KOPT-K1 (cell line): ENCODE measurements around the gene ACOXL.

Source experiments
- H3K27ac ChIP-seq: fragments of 200-600 bp; sonication (generic); 2 replicates; pipeline ENCODE4 v1.5.1; 2016; ENCODE audit warnings: antibody characterized with exemption, mild to moderate bottlenecking, low read depth, low read length; ENCODE audit not compliant: poor library complexity, severe bottlenecking
- H3K36me3 ChIP-seq: fragments of 200-600 bp; sonication (generic); 2 replicates; pipeline ENCODE4 v1.5.1; 2017; ENCODE audit warnings: antibody characterized with exemption, mild to moderate bottlenecking, low read length, moderate library complexity; ENCODE audit not compliant: insufficient read depth
- H3K9me3 ChIP-seq: fragments of 200-600 bp; sonication (generic); 2 replicates; pipeline ENCODE4 v1.5.1; 2017; ENCODE audit warnings: antibody characterized with exemption, low read length, mild to moderate bottlenecking; ENCODE audit not compliant: insufficient read depth, poor library complexity, severe bottlenecking

Gene ACOXL

DNA sequence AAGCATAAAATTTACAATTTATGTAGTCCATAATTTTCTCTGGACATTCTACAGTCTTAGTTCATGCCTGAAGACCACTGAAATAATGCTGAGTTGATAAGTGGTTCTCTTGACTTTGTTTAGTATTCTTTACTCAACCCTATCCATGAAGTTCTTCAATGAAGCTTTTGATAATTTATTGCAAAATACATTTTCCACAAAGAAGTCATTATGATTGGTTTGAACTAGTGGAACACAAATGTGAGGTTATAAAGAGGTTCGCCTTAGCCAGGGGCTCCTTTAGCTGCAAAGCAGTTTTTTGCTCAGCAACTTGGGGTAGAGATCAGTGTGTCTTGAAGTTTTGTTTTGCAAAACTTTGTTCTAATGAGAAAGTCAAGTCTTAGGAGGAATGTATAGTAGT, 394.2 kb downstream of the ACOXL start:
- Histone ChIP-seq H3K9me3 (no peaks in the 10 kb centered on the region), H3K36me3 (peaks cover 59% of the 10 kb centered on the region), H3K27ac (no peak overlapping the region)

DNA sequence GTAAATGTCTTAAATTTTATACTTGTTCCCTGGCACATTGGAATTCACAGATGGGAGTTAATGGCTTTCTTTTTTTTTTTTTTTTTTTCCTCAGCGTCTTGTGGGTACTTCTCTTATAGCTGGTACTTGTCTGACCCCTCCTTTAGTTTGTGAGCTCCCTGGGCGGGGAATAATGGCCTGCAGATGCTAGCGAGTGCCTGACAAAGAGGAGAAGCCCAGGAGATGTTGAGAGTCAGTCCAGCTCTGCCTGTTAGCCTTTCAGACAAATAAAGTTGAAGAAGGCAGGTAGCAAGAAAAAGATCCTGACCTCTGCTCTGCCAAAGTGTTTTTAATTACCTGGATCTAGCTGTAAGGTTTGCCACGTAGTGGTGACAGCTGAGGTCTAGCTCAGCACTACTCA, 395.0 kb downstream of the ACOXL start:
- Histone ChIP-seq H3K27ac (no peak overlapping the region), H3K9me3 (no peaks in the 10 kb centered on the region), H3K36me3 (peaks cover 64% of the 10 kb centered on the region)

DNA sequence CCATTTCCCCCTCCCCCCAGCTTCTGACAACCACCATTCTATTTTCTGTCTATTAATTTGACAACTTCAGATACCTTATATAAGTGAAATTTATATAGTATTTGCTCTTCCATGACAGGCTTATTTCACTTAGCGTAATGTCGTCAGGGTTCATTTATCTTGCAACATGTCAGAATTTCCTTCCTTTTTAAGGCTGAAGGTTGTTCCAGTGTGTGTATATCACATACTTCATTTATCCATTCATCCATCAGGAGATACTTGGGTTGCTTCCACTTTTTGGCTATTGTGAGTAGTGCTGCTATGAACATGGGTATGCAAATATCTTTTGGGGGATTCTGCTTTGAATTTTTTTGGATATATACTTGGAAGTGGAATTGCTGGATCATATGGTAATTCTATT, 395.7 kb downstream of the ACOXL start:
- peaks cover 64% of the 10 kb centered on the region for H3K36me3 ChIP-seq

DNA sequence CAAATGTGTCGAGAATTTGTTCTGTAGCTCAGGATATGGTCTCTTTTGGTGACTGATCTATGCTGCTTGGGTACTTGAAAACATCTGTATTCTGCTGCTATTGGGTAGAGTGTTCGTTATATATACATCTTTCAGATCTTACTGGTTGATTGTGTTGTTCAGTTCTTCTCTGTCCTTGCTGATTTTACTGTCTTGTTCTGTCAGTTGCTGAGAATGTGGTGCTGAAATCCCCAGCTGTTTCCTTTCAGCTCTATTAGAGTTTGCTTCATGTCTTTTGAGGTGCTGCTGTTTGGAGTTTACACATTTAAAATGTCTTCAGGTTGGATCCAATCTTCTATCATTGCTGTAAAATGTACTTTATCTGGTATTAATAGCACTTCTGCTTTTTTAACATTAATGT, 401.2 kb downstream of the ACOXL start:
- Histone ChIP-seq H3K27ac (no peak overlapping the region), H3K36me3 (peaks cover 32% of the 10 kb centered on the region), H3K9me3 (no peaks in the 10 kb centered on the region)

More for the DNA sequence above, 395.7 kb downstream of the ACOXL start:
- Histone ChIP-seq H3K9me3 (no peaks in the 10 kb centered on the region), H3K27ac (no peak overlapping the region)

DNA sequence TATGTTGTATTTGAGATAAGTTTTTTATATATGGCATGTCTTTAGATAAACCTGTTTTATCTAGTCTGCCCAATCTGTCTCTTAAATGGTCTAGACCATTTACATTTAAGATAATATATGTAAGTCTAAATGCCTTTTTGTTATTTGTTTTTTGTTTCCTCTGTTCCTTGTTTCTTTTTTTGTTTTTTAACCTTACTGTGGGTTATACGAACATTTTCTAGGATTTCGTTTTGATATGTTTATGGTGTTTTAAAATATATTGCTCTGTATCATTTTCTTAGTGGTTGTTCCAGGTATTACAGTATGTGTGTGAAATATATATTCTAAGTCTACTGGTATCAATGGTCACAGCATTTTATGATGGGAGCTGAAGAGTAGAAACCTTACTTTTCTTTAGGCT, 401.7 kb downstream of the ACOXL start:
- H3K36me3 ChIP-seq = peaks cover 27% of the 10 kb centered on the region
- H3K9me3 ChIP-seq = no peaks in the 10 kb centered on the region
- H3K27ac ChIP-seq = no peak overlapping the region

DNA sequence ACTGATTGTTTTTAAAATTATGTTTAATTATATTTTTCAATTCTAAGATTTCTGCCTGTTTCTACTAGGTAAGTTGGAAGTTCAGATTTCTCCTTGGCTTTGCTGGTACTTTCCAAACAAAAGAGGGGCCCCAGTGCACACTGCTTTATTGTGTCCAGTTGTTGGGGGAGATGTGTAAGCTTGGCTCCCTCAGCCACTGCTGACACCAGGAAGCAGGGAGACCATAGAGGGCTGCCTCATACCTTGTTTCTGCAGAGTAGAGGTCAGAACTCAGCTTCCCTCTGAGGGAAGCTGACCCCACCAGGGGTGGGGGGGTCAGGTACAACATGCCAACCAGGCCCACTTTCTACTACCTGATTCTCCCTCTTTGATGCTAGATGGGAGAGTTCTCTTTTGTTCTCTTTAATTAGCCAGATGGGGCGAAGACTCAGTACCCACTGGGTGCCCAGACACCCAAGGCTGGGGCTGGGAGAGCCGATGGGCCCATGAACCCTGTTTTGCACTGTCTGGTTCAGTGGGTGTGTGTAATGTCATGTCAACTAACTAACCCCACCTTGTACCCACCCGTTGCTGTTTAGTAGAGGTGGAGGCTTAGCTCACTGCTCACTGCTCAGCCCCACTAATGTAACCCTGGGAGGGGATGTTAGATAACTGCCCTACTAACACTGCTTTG, 403.0 kb downstream of the ACOXL start:
- Histone ChIP-seq H3K9me3 (no peaks in the 10 kb centered on the region), H3K27ac (no peak overlapping the region), H3K36me3 (peaks cover 18% of the 10 kb centered on the region; the same call in 1 of the 2 replicates)

DNA sequence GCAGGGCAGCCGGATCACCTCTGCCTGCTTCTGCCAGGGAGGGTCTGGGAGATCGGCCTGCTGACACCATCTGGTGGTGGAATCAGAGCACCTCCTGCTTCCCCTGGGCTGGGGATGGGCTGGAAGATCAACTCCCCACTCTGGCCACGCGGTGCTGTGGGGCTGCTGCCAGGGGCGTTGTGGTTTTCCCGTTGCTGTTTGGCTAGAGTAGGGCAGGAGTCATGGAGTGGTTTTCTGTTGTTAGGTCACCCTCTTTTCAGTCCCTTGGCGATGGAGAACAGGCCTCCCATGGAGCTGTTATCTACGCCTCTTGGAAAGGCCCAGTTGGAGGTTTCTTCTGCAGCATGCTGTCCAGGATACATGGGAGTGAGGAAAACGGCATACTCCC, 403.5 kb downstream of the ACOXL start:
- peaks cover 13% of the 10 kb centered on the region; the same call in 1 of the 2 replicates for H3K36me3 ChIP-seq
- no peaks in the 10 kb centered on the region for H3K9me3 ChIP-seq
- no peak overlapping the region for H3K27ac ChIP-seq

DNA sequence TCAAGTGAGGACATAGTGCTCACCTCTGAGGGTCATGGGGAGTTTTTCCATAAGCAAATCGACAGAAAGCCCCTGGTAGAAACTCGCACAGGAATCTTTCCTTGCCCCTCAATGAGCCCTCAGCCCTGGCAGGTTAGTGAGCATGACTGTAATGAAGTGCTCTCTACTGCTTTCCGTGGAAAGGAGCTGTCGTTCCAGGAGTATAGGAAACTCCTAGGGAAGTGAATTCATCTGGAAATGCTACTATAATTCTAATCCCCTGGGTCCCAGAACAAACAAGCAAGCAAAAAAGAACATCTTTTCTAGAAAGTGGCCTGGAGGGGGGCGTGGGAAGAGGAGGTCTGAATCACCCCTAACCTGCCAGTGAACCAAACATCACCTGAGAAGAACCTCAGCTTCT, 406.5 kb downstream of the ACOXL start:
- Histone ChIP-seq H3K27ac (no peak overlapping the region), H3K36me3 (peaks cover 6% of the 10 kb centered on the region; the same call in 1 of the 2 replicates), H3K9me3 (no peaks in the 10 kb centered on the region)

DNA sequence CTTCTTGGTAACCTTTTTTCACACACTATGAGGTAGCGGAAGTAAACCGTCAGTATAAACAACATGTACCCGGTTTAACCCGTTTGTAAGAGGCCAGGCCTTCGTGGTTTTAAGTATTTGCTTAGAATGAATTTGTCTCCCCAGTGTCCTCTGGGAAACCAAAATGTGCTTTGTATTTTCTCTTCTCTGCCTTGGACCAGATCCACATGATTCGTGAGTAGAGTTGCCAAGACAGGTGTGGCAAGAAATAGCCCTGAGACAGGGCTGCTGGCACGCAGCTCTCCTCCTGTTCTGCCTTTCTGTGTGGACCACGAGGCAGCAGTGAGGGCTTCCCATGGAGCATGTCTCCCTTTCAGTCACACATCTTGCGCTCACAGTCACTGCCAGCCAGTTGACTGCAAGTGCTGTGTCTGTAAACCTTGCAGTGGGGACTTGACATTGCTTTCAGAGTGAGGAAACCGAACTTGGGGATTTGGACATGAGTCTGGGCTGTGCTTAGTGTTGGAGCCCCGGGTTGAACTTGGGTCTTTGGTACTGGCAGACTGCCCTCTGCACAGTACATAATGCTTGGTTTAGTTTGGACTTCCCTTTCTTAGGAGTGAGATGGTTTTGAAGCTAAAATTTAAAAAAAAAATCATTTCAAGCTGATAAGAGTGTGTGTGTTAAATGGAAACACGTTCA, 407.4 kb downstream of the ACOXL start:
- Histone ChIP-seq H3K9me3 (no peaks in the 10 kb centered on the region), H3K36me3 (peaks cover 6% of the 10 kb centered on the region; the same call in 1 of the 2 replicates), H3K27ac (no peak overlapping the region)

DNA sequence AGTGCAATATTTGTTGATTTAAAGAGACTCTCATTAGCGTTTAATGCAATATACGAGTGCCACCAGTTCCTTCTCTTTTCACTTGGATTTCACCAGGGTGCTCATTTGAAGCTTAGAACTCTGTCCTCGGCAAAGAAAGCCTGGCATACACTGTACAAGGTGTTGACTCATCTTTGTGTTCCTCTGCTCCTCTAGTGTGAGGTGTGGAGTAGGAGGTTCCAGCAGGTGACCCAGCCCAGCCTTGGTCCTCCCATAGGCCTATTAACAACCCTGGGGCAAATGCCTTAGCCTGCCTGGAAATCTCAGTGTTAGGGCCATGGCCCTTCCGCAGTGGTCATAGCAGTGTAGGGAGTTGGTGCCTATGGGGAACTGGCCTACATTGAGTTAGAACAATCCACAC, 408.4 kb downstream of the ACOXL start:
- H3K27ac ChIP-seq = no peak overlapping the region
- H3K36me3 ChIP-seq = peaks cover 6% of the 10 kb centered on the region; the same call in 1 of the 2 replicates
- H3K9me3 ChIP-seq = no peaks in the 10 kb centered on the region

DNA sequence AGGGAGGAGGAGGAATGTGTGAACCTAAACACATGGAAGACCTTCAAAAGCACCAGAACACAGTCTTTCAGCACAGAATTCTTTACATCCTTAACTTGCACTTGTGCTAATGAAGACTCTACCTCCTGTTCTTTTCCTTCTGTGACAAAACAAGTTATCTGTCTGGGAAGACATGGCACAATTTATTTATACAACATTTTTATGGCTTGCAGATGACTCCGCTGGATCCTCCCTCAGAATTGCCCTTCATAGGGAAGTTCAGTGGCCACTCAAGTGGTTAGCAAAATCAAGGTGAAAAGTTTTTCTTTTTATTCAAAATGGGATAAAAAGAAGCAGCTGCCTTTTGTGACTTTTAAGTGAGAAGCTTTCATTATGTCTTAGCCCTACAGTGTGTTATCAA, 409.7 kb downstream of the ACOXL start:
- H3K27ac ChIP-seq = no peak overlapping the region
- no peaks in the 10 kb centered on the region for H3K9me3 ChIP-seq
- peaks cover 2% of the 10 kb centered on the region; the same call in 1 of the 2 replicates for H3K36me3 ChIP-seq

DNA sequence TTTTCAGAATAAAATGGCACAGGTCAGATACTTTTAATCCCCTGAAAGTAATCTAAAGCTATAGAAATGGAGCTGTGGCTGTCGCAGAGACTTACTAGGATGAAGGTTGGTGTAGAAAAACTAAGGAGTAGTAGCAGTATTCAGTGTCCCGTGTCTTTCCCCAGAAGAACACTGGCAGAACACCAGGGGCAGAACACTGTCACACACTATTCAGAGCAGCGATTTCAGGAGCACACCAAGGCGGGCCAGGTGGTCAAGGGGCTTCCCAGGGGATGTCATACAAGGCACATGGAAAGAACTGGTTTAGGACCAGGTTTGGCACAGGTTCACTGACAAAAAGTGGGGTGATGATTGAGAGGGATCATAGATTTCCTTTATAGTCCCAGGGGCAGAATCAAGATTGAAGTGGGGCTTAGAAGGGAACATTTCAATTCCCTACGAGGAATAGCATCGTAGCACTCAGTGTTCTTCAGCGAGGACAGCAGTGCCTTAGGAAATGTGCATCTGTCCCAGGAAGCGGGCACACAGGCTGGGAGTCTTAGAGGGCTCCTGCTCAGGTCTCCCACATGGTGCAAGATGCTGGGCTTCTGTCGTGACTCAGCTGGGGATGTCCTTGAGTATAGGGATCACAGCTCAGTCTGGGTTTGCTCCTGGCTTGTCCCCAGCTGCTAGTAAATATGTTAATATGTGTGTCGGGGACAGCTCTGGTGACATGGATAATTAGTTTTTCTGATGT, 410.9 kb downstream of the ACOXL start:
- Histone ChIP-seq H3K27ac (no peak overlapping the region), H3K9me3 (no peaks in the 10 kb centered on the region), H3K36me3 (no peaks in the 10 kb centered on the region; the same call in 1 of the 2 replicates)

DNA sequence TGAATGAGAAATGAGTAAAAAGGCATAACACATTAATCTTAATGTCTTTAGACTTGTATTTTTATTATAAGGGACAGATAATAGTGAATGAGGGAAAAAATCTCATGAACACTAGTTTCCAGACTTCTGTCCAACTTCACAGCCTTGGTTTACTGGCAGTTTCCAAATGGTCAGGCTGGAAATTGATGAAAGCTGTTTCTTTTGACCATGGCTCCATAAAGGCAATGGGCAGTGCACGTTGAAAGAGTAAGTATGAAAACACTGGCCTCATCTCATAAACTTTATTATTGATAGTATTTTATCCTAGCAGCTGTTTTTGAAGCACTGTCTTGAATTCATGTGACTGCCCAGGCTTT, 411.4 kb downstream of the ACOXL start:
- Histone ChIP-seq H3K9me3 (no peaks in the 10 kb centered on the region), H3K36me3 (no peaks in the 10 kb centered on the region; the same call in 1 of the 2 replicates), H3K27ac (no peak overlapping the region)

DNA sequence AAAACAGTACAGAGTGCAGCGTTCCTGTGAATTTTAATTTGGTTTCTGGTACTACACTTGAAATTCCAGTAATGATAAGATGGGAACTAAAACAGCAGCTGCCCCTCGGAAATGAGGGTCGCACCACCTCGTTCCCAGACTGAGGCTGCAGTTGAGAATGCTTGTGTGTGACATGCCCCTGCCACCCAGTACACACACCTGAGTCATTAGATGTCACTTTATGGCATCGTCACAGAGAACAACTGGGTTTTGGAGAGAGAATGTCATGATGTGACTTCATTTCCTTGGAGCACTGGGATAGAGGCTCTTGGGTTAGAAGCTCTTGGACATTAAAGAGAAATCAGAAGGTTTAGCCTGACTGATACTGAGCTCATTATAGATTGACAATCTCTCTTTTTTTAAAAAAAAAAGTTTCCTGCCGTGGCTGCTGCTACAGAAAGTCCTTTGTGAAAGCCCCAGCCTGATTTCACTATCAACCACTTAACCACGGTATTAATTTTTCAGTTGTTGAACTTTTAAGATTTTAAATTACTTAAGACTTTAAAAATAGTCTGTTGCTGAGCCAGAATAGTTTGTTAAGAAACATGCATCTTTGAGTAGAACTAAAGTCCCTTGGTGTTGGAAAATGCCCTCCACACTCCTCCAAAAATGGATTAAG, 412.9 kb downstream of the ACOXL start:
- no peaks in the 10 kb centered on the region; the same call in 1 of the 2 replicates for H3K36me3 ChIP-seq
- H3K9me3 ChIP-seq = no peaks in the 10 kb centered on the region
- no peak overlapping the region for H3K27ac ChIP-seq

DNA sequence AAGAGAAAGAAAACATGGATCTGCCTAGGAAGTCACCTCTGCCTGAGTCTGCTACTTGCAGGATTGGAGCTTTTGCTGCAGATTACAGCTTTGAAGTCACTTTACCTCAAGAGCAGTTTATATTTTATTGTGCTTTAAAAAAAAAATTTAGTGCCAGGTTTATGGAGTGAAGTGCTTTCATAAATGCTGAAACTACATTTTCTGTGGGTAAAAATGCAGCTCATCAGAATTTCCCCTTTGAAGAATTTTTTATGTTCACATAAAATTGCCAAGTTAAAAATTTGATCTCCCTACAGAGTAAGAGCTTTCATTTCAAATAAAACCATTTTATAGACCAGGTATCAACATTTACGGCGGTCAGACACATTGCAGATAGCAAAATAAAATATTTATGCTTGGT, 413.6 kb downstream of the ACOXL start:
- Histone ChIP-seq H3K36me3 (no peaks in the 10 kb centered on the region), H3K27ac (no peak overlapping the region), H3K9me3 (no peaks in the 10 kb centered on the region)
